ENCODE data around the gene LRSAM1.
A peak's percentile ranks its signal among the peaks of the same experiment; 100 is the strongest.

LRSAM1 gene

GRCh38 chr9:127474592-127474991 is 23.3 kb downstream of the LRSAM1 start:
- H4K91ac ChIP-seq (ENCODE audit: low read depth, low read length, poor library complexity), result no peak overlapping the region
- H3K23ac ChIP-seq (ENCODE audit: low read depth, low read length, poor library complexity), result no peak overlapping the region
- H3K4me2 ChIP-seq (ENCODE audit: insufficient read depth, low read length, poor library complexity, severe bottlenecking), result no peak overlapping the region
- H2BK15ac ChIP-seq (ENCODE audit: low read length), result no peak overlapping the region
- H2BK120ac ChIP-seq (ENCODE audit: low read depth, low read length), result no peak overlapping the region
- no peak overlapping the region for H4K8ac ChIP-seq (ENCODE audit: low read depth, low read length)
- peak overlapping the region; percentile 84 for H3K9ac ChIP-seq (ENCODE audit: low read depth, low read length, poor library complexity)
- WGBS, 2 donors (ENCODE audit: extremely low coverage in 2 of 2, insufficient read length in 2 of 2, insufficient replicate concordance in 1 of 2), result no CpG with 5 or more reads among the region's 5 CpGs
- peaks cover 10 to 23% of the 10 kb centered on the region in 2 donors for H3K36me3 ChIP-seq (replicated peaks in 1 of 2; ENCODE audit: control insufficient read depth in 2 of 2, insufficient read depth in 2 of 2, low read length in 2 of 2)
- no peak overlapping the region for H2AK5ac ChIP-seq (ENCODE audit: low read depth, low read length)
- no peak overlapping the region for H2BK12ac ChIP-seq (ENCODE audit: low read length)
- H2AFZ ChIP-seq (ENCODE audit: low read length), result no peak overlapping the region
- H3K79me1 ChIP-seq (ENCODE audit: low read depth, low read length), result no peaks in the 10 kb centered on the region
- no peak for DNase-seq (ENCODE audit: low spot score)
- H3K4ac ChIP-seq (ENCODE audit: low read length), result no peak overlapping the region
- H3K4me1 ChIP-seq (ENCODE audit: control insufficient read depth in 2 of 2, insufficient read depth in 1 of 2, low read depth in 1 of 2, low read length in 2 of 2), result no peaks in the 10 kb centered on the region
- no peaks in the 10 kb centered on the region for H3K9me3 ChIP-seq (replicated peaks in 1 of 2; ENCODE audit: control insufficient read depth in 2 of 2, insufficient read depth in 1 of 2, low read depth in 1 of 2, low read length in 2 of 2)
- no peak overlapping the region for H3K27ac ChIP-seq (replicated peaks; ENCODE audit: low read length)
- no peak overlapping the region for H3K18ac ChIP-seq (ENCODE audit: low read length)
- no peak overlapping the region for H3K14ac ChIP-seq (ENCODE audit: low read length)
- no peaks in the 10 kb centered on the region for H3K27me3 ChIP-seq (ENCODE audit: control insufficient read depth in 3 of 3, insufficient read depth in 3 of 3, low read depth in 1 of 3, low read length in 3 of 3)
- H3K4me3 ChIP-seq (ENCODE audit: low read length in 2 of 2), result no peak overlapping the region
- no peak overlapping the region for H2BK5ac ChIP-seq (ENCODE audit: low read length)

DNA sequence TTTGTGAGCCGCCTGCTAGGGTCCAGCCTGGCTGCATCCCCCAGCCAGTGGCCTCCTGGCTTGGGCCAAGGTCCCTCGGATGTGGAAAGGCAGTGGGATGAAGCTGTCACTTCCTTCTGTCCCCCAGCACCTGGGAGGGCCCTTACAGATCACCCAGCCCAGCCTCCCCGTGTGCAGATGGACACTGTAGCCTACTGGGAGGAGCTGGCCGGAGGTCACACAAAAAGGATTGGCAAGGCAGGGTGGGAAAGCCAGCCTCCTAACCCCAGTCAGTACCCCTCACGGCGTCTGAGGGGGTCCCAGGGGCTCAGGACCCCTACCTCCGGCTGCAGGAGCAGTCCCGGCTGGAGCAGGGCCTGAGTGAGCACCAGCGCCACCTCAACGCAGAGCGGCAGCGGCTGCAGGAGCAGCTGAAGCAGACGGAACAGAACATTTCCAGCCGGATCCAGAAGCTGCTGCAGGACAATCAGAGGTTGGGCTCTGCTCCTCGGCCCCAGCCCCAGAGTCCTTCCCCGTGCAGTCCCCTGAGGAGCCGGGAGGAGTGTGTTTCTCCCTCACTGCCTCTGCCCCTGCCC is 28.3 kb downstream of the LRSAM1 start:
- H3K27ac ChIP-seq (replicated peaks; ENCODE audit: low read length), result no peak overlapping the region
- no peaks in the 10 kb centered on the region for H3K4me1 ChIP-seq (ENCODE audit: control insufficient read depth in 2 of 2, insufficient read depth in 1 of 2, low read depth in 1 of 2, low read length in 2 of 2)
- H2BK15ac ChIP-seq (ENCODE audit: low read length), result no peak overlapping the region
- no peaks in the 10 kb centered on the region for H3K9me3 ChIP-seq (replicated peaks in 1 of 2; ENCODE audit: control insufficient read depth in 2 of 2, insufficient read depth in 1 of 2, low read depth in 1 of 2, low read length in 2 of 2)
- H3K4ac ChIP-seq (ENCODE audit: low read length), result no peak overlapping the region
- H4K91ac ChIP-seq (ENCODE audit: low read depth, low read length, poor library complexity), result no peak overlapping the region
- no peak overlapping the region for H4K8ac ChIP-seq (ENCODE audit: low read depth, low read length)
- H3K14ac ChIP-seq (ENCODE audit: low read length), result no peak overlapping the region
- H3K23ac ChIP-seq (ENCODE audit: low read depth, low read length, poor library complexity), result no peak overlapping the region
- no peak overlapping the region for H3K18ac ChIP-seq (ENCODE audit: low read length)
- H3K4me2 ChIP-seq (ENCODE audit: insufficient read depth, low read length, poor library complexity, severe bottlenecking), result no peak overlapping the region
- H2AFZ ChIP-seq (ENCODE audit: low read length), result no peak overlapping the region
- WGBS, 2 donors (ENCODE audit: extremely low coverage in 2 of 2, insufficient read length in 2 of 2, insufficient replicate concordance in 1 of 2), result no CpG with 5 or more reads among the region's 17 CpGs
- H3K36me3 ChIP-seq (replicated peaks in 1 of 2; ENCODE audit: control insufficient read depth in 2 of 2, insufficient read depth in 2 of 2, low read length in 2 of 2), result peaks cover 9 to 40% of the 10 kb centered on the region in 2 donors
- H2AK5ac ChIP-seq (ENCODE audit: low read depth, low read length), result no peak overlapping the region
- DNase-seq (ENCODE audit: low spot score), result no peak
- H3K9ac ChIP-seq (ENCODE audit: low read depth, low read length, poor library complexity), result peak overlapping the region; percentile 60
- H2BK120ac ChIP-seq (ENCODE audit: low read depth, low read length), result no peak overlapping the region
- H3K79me1 ChIP-seq (ENCODE audit: low read depth, low read length), result no peaks in the 10 kb centered on the region
- H3K27me3 ChIP-seq (ENCODE audit: control insufficient read depth in 3 of 3, insufficient read depth in 3 of 3, low read depth in 1 of 3, low read length in 3 of 3), result no peaks in the 10 kb centered on the region
- H3K4me3 ChIP-seq (ENCODE audit: low read length in 2 of 2), result no peak overlapping the region
- H2BK5ac ChIP-seq (ENCODE audit: low read length), result peak overlapping the region; percentile 39
- no peak overlapping the region for H2BK12ac ChIP-seq (ENCODE audit: low read length)

GRCh38 chr9:127482662-127483061 is 31.4 kb downstream of the LRSAM1 start:
- H2AFZ ChIP-seq (ENCODE audit: low read length), result no peak overlapping the region
- H2AK5ac ChIP-seq (ENCODE audit: low read depth, low read length), result no peak overlapping the region
- H3K27me3 ChIP-seq (ENCODE audit: control insufficient read depth in 3 of 3, insufficient read depth in 3 of 3, low read depth in 1 of 3, low read length in 3 of 3), result no peaks in the 10 kb centered on the region
- no peak overlapping the region for H3K9ac ChIP-seq (ENCODE audit: low read depth, low read length, poor library complexity)
- no peaks in the 10 kb centered on the region for H3K79me1 ChIP-seq (ENCODE audit: low read depth, low read length)
- H2BK12ac ChIP-seq (ENCODE audit: low read length), result no peak overlapping the region
- H2BK5ac ChIP-seq (ENCODE audit: low read length), result no peak overlapping the region
- no peak overlapping the region for H2BK120ac ChIP-seq (ENCODE audit: low read depth, low read length)
- no peak overlapping the region for H3K4me3 ChIP-seq (ENCODE audit: low read length in 2 of 2)
- H3K4me1 ChIP-seq (ENCODE audit: control insufficient read depth in 2 of 2, insufficient read depth in 1 of 2, low read depth in 1 of 2, low read length in 2 of 2), result no peaks in the 10 kb centered on the region
- H2BK15ac ChIP-seq (ENCODE audit: low read length), result no peak overlapping the region
- no peak overlapping the region for H4K8ac ChIP-seq (ENCODE audit: low read depth, low read length)
- H3K27ac ChIP-seq (replicated peaks; ENCODE audit: low read length), result no peak overlapping the region
- no peak overlapping the region for H3K4me2 ChIP-seq (ENCODE audit: insufficient read depth, low read length, poor library complexity, severe bottlenecking)
- peaks cover 7 to 53% of the 10 kb centered on the region in 2 donors for H3K36me3 ChIP-seq (replicated peaks in 1 of 2; ENCODE audit: control insufficient read depth in 2 of 2, insufficient read depth in 2 of 2, low read length in 2 of 2)
- no peak overlapping the region for H4K91ac ChIP-seq (ENCODE audit: low read depth, low read length, poor library complexity)
- WGBS, 2 donors (ENCODE audit: extremely low coverage in 2 of 2, insufficient read length in 2 of 2, insufficient replicate concordance in 1 of 2), result no CpG with 5 or more reads among the region's 9 CpGs
- H3K9me3 ChIP-seq (replicated peaks in 1 of 2; ENCODE audit: control insufficient read depth in 2 of 2, insufficient read depth in 1 of 2, low read depth in 1 of 2, low read length in 2 of 2), result no peaks in the 10 kb centered on the region
- no peak for DNase-seq (ENCODE audit: low spot score)
- H3K4ac ChIP-seq (ENCODE audit: low read length), result no peak overlapping the region
- H3K23ac ChIP-seq (ENCODE audit: low read depth, low read length, poor library complexity), result no peak overlapping the region
- H3K18ac ChIP-seq (ENCODE audit: low read length), result no peak overlapping the region
- H3K14ac ChIP-seq (ENCODE audit: low read length), result no peak overlapping the region

- H3K4me1 ChIP-seq (ENCODE audit: control insufficient read depth in 2 of 2, insufficient read depth in 1 of 2, low read depth in 1 of 2, low read length in 2 of 2), result peaks cover 0 to 2% of the 10 kb centered on the region in 2 donors
- H3K4ac ChIP-seq (ENCODE audit: low read length), result no peak overlapping the region
- no peak overlapping the region for H3K27ac ChIP-seq (replicated peaks; ENCODE audit: low read length)
- H2BK5ac ChIP-seq (ENCODE audit: low read length), result no peak overlapping the region
- no peak overlapping the region for H2AK5ac ChIP-seq (ENCODE audit: low read depth, low read length)
- no peak overlapping the region for H3K23ac ChIP-seq (ENCODE audit: low read depth, low read length, poor library complexity)
- no peak overlapping the region for H2BK15ac ChIP-seq (ENCODE audit: low read length)
- H3K27me3 ChIP-seq (ENCODE audit: control insufficient read depth in 3 of 3, insufficient read depth in 3 of 3, low read depth in 1 of 3, low read length in 3 of 3), result no peaks in the 10 kb centered on the region
- H3K14ac ChIP-seq (ENCODE audit: low read length), result no peak overlapping the region
- no peak for DNase-seq (ENCODE audit: low spot score)
- no peak overlapping the region for H4K8ac ChIP-seq (ENCODE audit: low read depth, low read length)
- H3K18ac ChIP-seq (ENCODE audit: low read length), result no peak overlapping the region
- WGBS, 2 donors (ENCODE audit: extremely low coverage in 2 of 2, insufficient read length in 2 of 2, insufficient replicate concordance in 1 of 2), result no CpG with 5 or more reads among the region's 11 CpGs
- H3K4me3 ChIP-seq (ENCODE audit: low read length in 2 of 2), result peak overlapping the region in 1 of 2 donors; percentile 1
- no peak overlapping the region for H3K9ac ChIP-seq (ENCODE audit: low read depth, low read length, poor library complexity)
- no peak overlapping the region for H3K4me2 ChIP-seq (ENCODE audit: insufficient read depth, low read length, poor library complexity, severe bottlenecking)
- no peak overlapping the region for H2BK12ac ChIP-seq (ENCODE audit: low read length)
- no peaks in the 10 kb centered on the region for H3K9me3 ChIP-seq (replicated peaks in 1 of 2; ENCODE audit: control insufficient read depth in 2 of 2, insufficient read depth in 1 of 2, low read depth in 1 of 2, low read length in 2 of 2)
- no peak overlapping the region for H2BK120ac ChIP-seq (ENCODE audit: low read depth, low read length)
- no peak overlapping the region for H4K91ac ChIP-seq (ENCODE audit: low read depth, low read length, poor library complexity)
- peaks cover 0 to 28% of the 10 kb centered on the region in 2 donors for H3K36me3 ChIP-seq (replicated peaks in 1 of 2; ENCODE audit: control insufficient read depth in 2 of 2, insufficient read depth in 2 of 2, low read length in 2 of 2)
- no peak overlapping the region for H2AFZ ChIP-seq (ENCODE audit: low read length)
- no peaks in the 10 kb centered on the region for H3K79me1 ChIP-seq (ENCODE audit: low read depth, low read length)
Observed at GRCh38 chr9:127485995-127486394, 34.7 kb downstream of the LRSAM1 start.

Measured in neuronal stem cell (in vitro differentiated cells).